Fibroblast of skin of left quadriceps (primary cell): ENCODE data around the gene ADRB2.

Experiments used
- DNase-seq, 2 experiments: peaks; one replicate each; pipeline ENCODE4 v3.0.0-alpha.2; 2013; ENCODE audit warnings: low read depth in 2 of 2

Gene ADRB2

GRCh38 chr5:148805326-148806290 lies 20.8 kb upstream of the ADRB2 start:
- DNase-seq, result no peak

DNA sequence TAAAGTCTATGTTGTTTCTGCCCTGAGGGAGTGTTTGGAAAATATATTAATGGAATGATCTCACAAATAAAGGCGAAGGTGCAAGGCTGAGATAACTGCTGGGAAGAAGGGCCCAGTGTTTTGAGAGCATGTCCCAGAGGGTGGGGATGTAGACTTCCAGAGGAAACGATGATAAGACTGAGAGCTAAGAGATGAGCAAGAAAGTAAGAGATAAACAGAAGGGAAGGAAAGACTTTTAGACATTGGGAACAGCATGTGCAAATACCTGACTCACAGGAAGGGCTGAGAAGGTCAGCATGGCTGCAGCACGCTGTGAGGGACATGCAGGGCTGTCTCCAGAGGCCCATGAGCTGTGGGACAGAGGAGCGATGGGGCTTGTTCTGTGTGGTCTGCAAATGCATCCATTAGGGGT lies 19.9 kb upstream of the ADRB2 start:
- DNase-seq, result no peak

- DNase-seq, result no peak
These were observed 18.6 kb upstream of the ADRB2 start for GRCh38 chr5:148807851-148808250.

GRCh38 chr5:148808864-148809642 lies 17.4 kb upstream of the ADRB2 start:
- DNase-seq, result no peak

GRCh38 chr5:148809781-148810524 lies 16.5 kb upstream of the ADRB2 start:
- DNase-seq, result no peak

GRCh38 chr5:148810823-148811222 lies 15.6 kb upstream of the ADRB2 start:
- no peak for DNase-seq

GRCh38 chr5:148811756-148812155 lies 14.7 kb upstream of the ADRB2 start:
- no peak for DNase-seq

GRCh38 chr5:148815086-148815485 lies 11.3 kb upstream of the ADRB2 start:
- DNase-seq, result no peak

DNA sequence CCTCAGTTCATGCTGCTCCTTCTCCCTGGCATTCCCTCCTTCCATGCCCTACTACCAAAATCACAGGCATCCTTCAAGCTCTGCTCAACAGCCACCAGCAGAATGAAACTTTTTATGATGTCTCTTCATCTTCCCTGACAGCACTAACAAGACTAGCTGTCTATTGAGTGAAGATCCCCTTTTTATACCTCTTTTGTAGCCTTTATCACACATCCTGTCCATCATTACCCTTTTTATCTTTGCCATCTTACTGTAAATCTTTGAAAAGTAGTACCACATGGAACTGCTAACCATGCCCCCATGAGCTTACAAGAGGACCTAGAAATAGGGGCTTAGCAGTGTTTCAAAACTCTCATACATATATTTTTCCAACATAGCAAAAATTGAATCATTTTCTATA lies 10.8 kb upstream of the ADRB2 start:
- DNase-seq, result no peak

GRCh38 chr5:148816357-148816756 lies 10.1 kb upstream of the ADRB2 start:
- no peak for DNase-seq

DNA sequence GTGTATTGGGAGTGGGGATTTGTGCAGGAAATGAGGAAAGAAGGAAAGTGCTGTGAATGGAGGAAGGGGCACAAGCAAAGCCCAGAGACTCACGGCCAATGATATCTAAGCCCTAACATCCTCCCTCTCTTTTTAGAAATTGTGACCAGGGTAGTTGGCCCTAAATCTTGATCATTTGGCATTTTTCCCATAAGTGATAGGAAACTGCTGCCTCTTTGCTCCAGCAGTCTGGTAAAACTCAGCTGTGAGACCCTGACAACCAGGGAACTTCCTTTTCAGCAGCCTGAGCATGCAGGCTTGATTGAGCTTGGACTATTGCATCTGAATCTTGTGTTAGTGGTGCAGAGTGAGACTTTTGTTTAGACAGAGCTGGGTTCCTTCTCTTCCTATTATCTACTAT lies 9.6 kb upstream of the ADRB2 start:
- DNase-seq, result no peak

DNA sequence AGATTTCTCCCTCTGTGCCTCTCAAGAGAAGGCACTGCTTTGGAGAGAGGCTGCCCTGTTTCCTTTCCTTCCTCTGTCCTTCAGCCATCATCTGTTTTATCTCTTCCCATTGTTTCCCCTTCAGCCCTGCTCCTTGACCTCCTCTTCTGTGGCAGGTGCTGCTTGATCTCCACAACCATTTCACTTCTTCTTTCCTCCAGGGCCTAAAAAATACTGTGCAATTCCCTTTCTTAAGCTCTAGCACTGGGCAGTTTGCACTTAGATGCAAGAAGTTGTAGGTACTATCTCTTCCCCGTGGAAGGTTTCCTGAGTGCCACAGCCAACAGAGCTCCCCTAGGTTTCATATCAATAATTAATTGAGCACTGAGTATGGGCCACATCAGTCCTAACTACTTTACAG lies 8.8 kb upstream of the ADRB2 start:
- no peak for DNase-seq

GRCh38 chr5:148820461-148821395 lies 5.7 kb upstream of the ADRB2 start:
- DNase-seq, result peak in 1 of 2 experiments; percentile 17

DNA sequence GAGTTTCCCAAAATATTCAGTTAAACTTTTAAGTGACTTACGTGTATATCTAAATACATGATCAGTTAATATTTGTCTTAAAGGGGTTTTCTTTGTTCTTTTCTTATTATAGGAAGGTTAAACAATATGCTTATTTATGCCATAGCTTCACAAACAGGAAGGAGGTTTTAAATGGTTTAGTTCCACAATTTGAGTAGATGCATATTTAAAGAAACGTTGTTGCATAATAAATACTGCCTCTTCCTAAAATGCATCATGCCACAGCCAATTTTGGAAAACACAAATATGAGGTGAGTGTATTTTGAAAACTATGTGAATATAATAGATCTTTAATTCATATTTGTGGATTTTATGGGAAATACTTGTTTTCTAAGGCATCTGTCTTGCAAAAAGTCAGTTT lies 2.5 kb upstream of the ADRB2 start:
- no peak for DNase-seq

- DNase-seq, result no peak
These were observed 727 bp upstream of the ADRB2 start for GRCh38 chr5:148825716-148826052.

DNA sequence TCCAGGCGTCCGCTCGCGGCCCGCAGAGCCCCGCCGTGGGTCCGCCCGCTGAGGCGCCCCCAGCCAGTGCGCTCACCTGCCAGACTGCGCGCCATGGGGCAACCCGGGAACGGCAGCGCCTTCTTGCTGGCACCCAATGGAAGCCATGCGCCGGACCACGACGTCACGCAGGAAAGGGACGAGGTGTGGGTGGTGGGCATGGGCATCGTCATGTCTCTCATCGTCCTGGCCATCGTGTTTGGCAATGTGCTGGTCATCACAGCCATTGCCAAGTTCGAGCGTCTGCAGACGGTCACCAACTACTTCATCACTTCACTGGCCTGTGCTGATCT lies 294 bp downstream of the ADRB2 start:
- DNase-seq, result no peak

GRCh38 chr5:148827723-148828122 lies 1.3 kb downstream of the ADRB2 start:
- no peak for DNase-seq

DNA sequence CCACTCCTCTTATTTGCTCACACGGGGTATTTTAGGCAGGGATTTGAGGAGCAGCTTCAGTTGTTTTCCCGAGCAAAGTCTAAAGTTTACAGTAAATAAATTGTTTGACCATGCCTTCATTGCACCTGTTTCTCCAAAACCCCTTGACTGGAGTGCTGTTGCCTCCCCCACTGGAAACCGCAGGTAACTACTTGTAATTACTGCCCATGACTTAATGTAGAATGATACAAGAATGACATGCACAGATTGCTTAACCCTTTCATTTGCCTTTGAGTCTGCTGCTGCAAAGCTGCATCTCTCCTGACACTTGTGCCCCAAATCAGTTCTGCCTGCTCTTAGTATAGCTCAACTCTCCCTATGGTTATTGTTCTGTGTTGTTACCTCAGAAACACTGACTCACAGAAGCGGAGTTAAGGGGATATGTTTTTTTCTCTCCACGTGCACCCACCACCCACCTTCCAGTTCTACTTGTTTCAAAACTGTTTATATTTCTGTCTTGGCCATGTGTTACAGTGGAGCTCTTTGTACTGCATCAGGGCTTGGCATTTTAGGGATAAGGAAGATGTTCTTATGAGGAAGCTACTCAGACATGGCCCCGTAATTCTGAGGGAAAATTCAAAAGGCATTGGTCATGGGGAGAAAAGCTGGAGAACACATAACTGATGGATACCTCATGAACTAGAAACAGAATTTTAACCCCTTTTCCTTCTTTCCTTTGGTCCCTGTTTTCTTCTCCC lies 2.3 kb downstream of the ADRB2 start:
- DNase-seq, result no peak

GRCh38 chr5:148829248-148829594 lies 2.8 kb downstream of the ADRB2 start:
- no peak for DNase-seq

GRCh38 chr5:148829734-148830133 lies 3.3 kb downstream of the ADRB2 start:
- DNase-seq, result no peak

GRCh38 chr5:148830211-148830610 lies 3.8 kb downstream of the ADRB2 start:
- no peak for DNase-seq
